ENCODE measurements around the gene IFNA1. TPM values are rescaled to one million over a fixed set of nuclear protein-coding genes. Genes with fewer than 3 reads are reported as not detected.
"Not testable (repeated sequence)": the region's sequence is repeated elsewhere in the genome, so short reads cannot be mapped to it uniquely, and the experiment has no call there.

The IFNA1 gene
- total RNA-seq, 2 experiments from 2014 or later: not detected

- H3K4me1 Mint-ChIP-seq: no peaks in the 10 kb centered on the region
- DNase-seq (peak; percentile 31), ATAC-seq (peak; percentile 65)
- CTCF ChIA-PET: interaction anchor here (0.5 to 1.2 kb wide), 2 partner anchors 85 to 242 kb away, joined by 3 to 6 read pairs; no protein-coding TSS in a partner anchor
- H3K27ac Mint-ChIP-seq: no peak overlapping the region
- H3K27me3 Mint-ChIP-seq: peaks cover 5% of the 10 kb centered on the region
- no peak overlapping the region for H3K4me3 Mint-ChIP-seq
- intact Hi-C loops (cut with DNase I, micrococcal nuclease): no loop called here
- no peaks in the 10 kb centered on the region for H3K9me3 Mint-ChIP-seq (ENCODE audit: low read depth)
- H3K36me3 Mint-ChIP-seq (ENCODE audit: low read depth): no peaks in the 10 kb centered on the region
- POLR2A ChIA-PET: no interaction called here
Observed at GRCh38 chr9:21413624-21414023, 26.6 kb upstream of the IFNA1 start.

- intact Hi-C loops (cut with DNase I, micrococcal nuclease): no loop called here
- ChIA-PET CTCF (interaction anchor here (0.5 to 1.3 kb wide), 4 partner anchors 18 to 241 kb away, joined by 3 to 6 read pairs (median 3); no protein-coding TSS in a partner anchor), POLR2A (no interaction called here)
- H3K27me3 Mint-ChIP-seq: peaks cover 5% of the 10 kb centered on the region
- no peaks in the 10 kb centered on the region for H3K36me3 Mint-ChIP-seq (ENCODE audit: low read depth)
- DNase-seq (no peak), ATAC-seq (no peak)
- no peak overlapping the region for H3K27ac Mint-ChIP-seq
- no peak overlapping the region for H3K4me3 Mint-ChIP-seq
- no peaks in the 10 kb centered on the region for H3K9me3 Mint-ChIP-seq (ENCODE audit: low read depth)
- no peaks in the 10 kb centered on the region for H3K4me1 Mint-ChIP-seq
Observed at GRCh38 chr9:21414220-21414940, 25.9 kb upstream of the IFNA1 start.

- H3K27me3 Mint-ChIP-seq: peaks cover 4% of the 10 kb centered on the region
- no peaks in the 10 kb centered on the region for H3K9me3 Mint-ChIP-seq (ENCODE audit: low read depth)
- ATAC-seq: no peak
- intact Hi-C loops (cut with DNase I, micrococcal nuclease): no loop called here
- H3K36me3 Mint-ChIP-seq (ENCODE audit: low read depth): no peaks in the 10 kb centered on the region
- H3K4me1 Mint-ChIP-seq: no peaks in the 10 kb centered on the region
- H3K27ac Mint-ChIP-seq: no peak overlapping the region
- H3K4me3 Mint-ChIP-seq: no peak overlapping the region
- POLR2A ChIA-PET: no interaction called here
- no peak for DNase-seq
- CTCF ChIA-PET: interaction anchor here (0.5 kb wide), 1 partner anchor 221 kb away, joined by 3 read pairs; no protein-coding TSS in a partner anchor
Observed at GRCh38 chr9:21415493-21416267, 24.6 kb upstream of the IFNA1 start.

- no peak for DNase-seq
- ChIA-PET POLR2A (no interaction called here), CTCF (interaction anchor here (2.0 kb wide), 1 partner anchor 360 kb away, joined by 6 read pairs; no protein-coding TSS in a partner anchor)
- H3K4me3 Mint-ChIP-seq: no peak overlapping the region
- no peaks in the 10 kb centered on the region for H3K36me3 Mint-ChIP-seq (ENCODE audit: low read depth)
- H3K9me3 Mint-ChIP-seq (ENCODE audit: low read depth): no peaks in the 10 kb centered on the region
- intact Hi-C loops (cut with DNase I, micrococcal nuclease): no loop called here
- no peaks in the 10 kb centered on the region for H3K4me1 Mint-ChIP-seq
- ATAC-seq: no peak
- H3K27ac Mint-ChIP-seq: no peak overlapping the region
- H3K27me3 Mint-ChIP-seq: peaks cover 17% of the 10 kb centered on the region
Observed at GRCh38 chr9:21428235-21428634, 12.0 kb upstream of the IFNA1 start.

GRCh38 chr9:21429191-21429590, 11.0 kb upstream of the IFNA1 start:
- intact Hi-C loops (cut with DNase I, micrococcal nuclease): no loop called here
- Mint-ChIP-seq H3K36me3 (ENCODE audit: low read depth) (no peaks in the 10 kb centered on the region), H3K27ac (no peak overlapping the region), H3K9me3 (ENCODE audit: low read depth) (no peaks in the 10 kb centered on the region), H3K4me1 (no peaks in the 10 kb centered on the region), H3K4me3 (no peak overlapping the region), H3K27me3 (peaks cover 22% of the 10 kb centered on the region)
- CTCF ChIA-PET: no interaction called here
- POLR2A ChIA-PET: no interaction called here
- DNase-seq (no peak), ATAC-seq (no peak)

GRCh38 chr9:21432672-21433425, 7.4 kb upstream of the IFNA1 start:
- intact Hi-C loops (cut with DNase I, micrococcal nuclease): no loop called here
- ATAC-seq (no peak), DNase-seq (no peak)
- Mint-ChIP-seq H3K4me3 (no peak overlapping the region), H3K27ac (no peak overlapping the region), H3K4me1 (no peaks in the 10 kb centered on the region), H3K36me3 (ENCODE audit: low read depth) (no peaks in the 10 kb centered on the region), H3K27me3 (peaks cover 19% of the 10 kb centered on the region), H3K9me3 (ENCODE audit: low read depth) (no peaks in the 10 kb centered on the region)
- ChIA-PET POLR2A (no interaction called here), CTCF (interaction anchor here (0.6 to 4.4 kb wide), 7 partner anchors 9 to 697 kb away, joined by 3 to 25 read pairs (median 3); no protein-coding TSS in a partner anchor)

GRCh38 chr9:21434202-21435014, 5.8 kb upstream of the IFNA1 start:
- ATAC-seq (no peak), DNase-seq (peak; percentile 64)
- Mint-ChIP-seq H3K9me3 (ENCODE audit: low read depth) (no peaks in the 10 kb centered on the region), H3K4me1 (no peaks in the 10 kb centered on the region), H3K36me3 (ENCODE audit: low read depth) (no peaks in the 10 kb centered on the region), H3K27me3 (peaks cover 19% of the 10 kb centered on the region), H3K27ac (no peak overlapping the region), H3K4me3 (no peak overlapping the region)
- CTCF ChIA-PET: interaction anchor here (0.6 to 4.4 kb wide), 31 partner anchors 9 to 605 kb away, joined by 3 to 25 read pairs (median 4); no protein-coding TSS in a partner anchor
- intact Hi-C loops (cut with DNase I, micrococcal nuclease): loop anchor here in 1 of 2 experiments (1.0 kb wide), 1 partner anchor 355 kb away; no protein-coding TSS in a partner anchor
- POLR2A ChIA-PET: no interaction called here

GRCh38 chr9:21435015-21435383, 5.2 kb upstream of the IFNA1 start:
- H3K9me3 Mint-ChIP-seq (ENCODE audit: low read depth); H3K4me3 Mint-ChIP-seq; intact Hi-C loops (cut with DNase I, micrococcal nuclease); DNase-seq; H3K4me1 Mint-ChIP-seq; H3K36me3 Mint-ChIP-seq (ENCODE audit: low read depth); H3K27ac Mint-ChIP-seq; ATAC-seq; POLR2A ChIA-PET: not testable (repeated sequence)
- peaks cover 17% of the 10 kb centered on the region for H3K27me3 Mint-ChIP-seq
- CTCF ChIA-PET: interaction anchor here (0.6 to 4.4 kb wide), 25 partner anchors 8 to 360 kb away, joined by 3 to 25 read pairs (median 5); no protein-coding TSS in a partner anchor

- Mint-ChIP-seq H3K36me3 (ENCODE audit: low read depth) (no peaks in the 10 kb centered on the region), H3K27ac (peak overlapping the region; percentile 1), H3K9me3 (ENCODE audit: low read depth) (no peaks in the 10 kb centered on the region), H3K4me1 (peaks cover 12% of the 10 kb centered on the region), H3K4me3 (peak overlapping the region; percentile 31), H3K27me3 (peaks cover 3% of the 10 kb centered on the region)
- intact Hi-C loops (cut with DNase I, micrococcal nuclease): no loop called here
- DNase-seq (no peak), ATAC-seq (peak; percentile 66)
- ChIA-PET CTCF (interaction anchor here (0.7 to 2.0 kb wide), 5 partner anchors 10 to 22 kb away, joined by 3 to 5 read pairs (median 5); no protein-coding TSS in a partner anchor), POLR2A (interaction anchor here (0.6 kb wide), 1 partner anchor 172 kb away, joined by 12 read pairs; no protein-coding TSS in a partner anchor)
Observed at GRCh38 chr9:21443849-21444625, 3.8 kb downstream of the IFNA1 start.

GRCh38 chr9:21449312-21449711, 9.1 kb downstream of the IFNA1 start:
- H3K27me3 Mint-ChIP-seq; H3K4me1 Mint-ChIP-seq; POLR2A ChIA-PET; intact Hi-C loops (cut with DNase I, micrococcal nuclease); H3K9me3 Mint-ChIP-seq (ENCODE audit: low read depth); ATAC-seq; H3K27ac Mint-ChIP-seq; H3K36me3 Mint-ChIP-seq (ENCODE audit: low read depth); H3K4me3 Mint-ChIP-seq; DNase-seq: not testable (repeated sequence)
- CTCF ChIA-PET: interaction anchor here (1.1 kb wide), 1 partner anchor 17 kb away, joined by 3 read pairs; no protein-coding TSS in a partner anchor

All from activated CD4-positive, alpha-beta T cell treated with anti-CD3 and anti-CD28 coated beads for 36 hours (primary cell).